ENCODE results near the gene GGT6. TPM values are rescaled to one million over a fixed set of nuclear protein-coding genes. Genes with fewer than 3 reads are reported as not detected.

GGT6 gene
- total RNA-seq, 2 experiments from 2014 or later: not detected

DNA sequence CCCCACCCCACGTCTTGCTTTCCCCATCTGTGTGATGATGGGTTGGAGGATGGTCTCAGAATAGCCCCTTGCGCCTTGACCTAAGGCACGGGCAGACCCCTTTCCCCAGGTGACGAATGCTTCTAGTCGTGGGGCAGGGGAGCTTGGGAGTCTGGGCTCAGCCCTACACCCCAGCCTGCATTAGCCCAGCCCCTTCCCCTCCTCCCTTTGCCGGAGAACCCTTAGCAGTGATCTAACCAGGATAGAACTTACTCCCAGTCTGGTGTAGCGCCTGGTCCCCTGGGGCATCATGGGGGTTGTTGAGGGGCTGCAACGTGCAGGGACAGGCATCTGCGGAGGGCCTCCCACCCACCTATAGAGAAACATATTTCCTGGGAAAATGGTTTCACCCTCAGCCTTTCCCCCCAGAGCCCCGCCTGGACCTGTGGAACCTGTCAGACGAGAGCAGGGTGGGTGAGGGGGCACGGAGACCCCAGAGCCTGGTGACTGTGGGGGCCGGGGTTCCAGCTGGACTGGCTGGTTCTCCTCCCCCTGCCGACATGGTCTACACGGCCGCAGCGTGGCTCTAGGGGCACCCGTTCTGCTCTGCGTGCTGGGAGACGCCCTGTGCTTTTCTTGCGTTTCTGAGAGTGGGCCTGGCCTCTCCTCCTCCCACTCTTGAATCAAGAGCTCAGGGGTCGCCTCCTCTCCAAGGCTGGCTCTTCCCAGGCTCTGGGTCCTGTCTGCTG, 28.7 kb upstream of the GGT6 start:
- CTCF ChIA-PET: interaction anchor here (1.2 to 3.0 kb wide), 2 partner anchors 22 kb away, joined by 3 to 14 read pairs; no protein-coding TSS in a partner anchor
- POLR2A ChIA-PET: no interaction called here
- intact Hi-C loops (cut with micrococcal nuclease): no loop called here

GRCh38 chr17:4588391-4588790, 28.0 kb upstream of the GGT6 start:
- ChIA-PET POLR2A (no interaction called here), CTCF (interaction anchor here (3.0 kb wide), 1 partner anchor 21 kb away, joined by 14 read pairs; no protein-coding TSS in a partner anchor)
- no peak for DNase-seq
- Mint-ChIP-seq H3K4me3 (no peak overlapping the region), H3K27ac (no peak overlapping the region), H3K9me3 (no peaks in the 10 kb centered on the region), H3K4me1 (ENCODE audit: low read depth) (peaks cover 6% of the 10 kb centered on the region), H3K27me3 (peaks cover 29% of the 10 kb centered on the region), H3K36me3 (no peaks in the 10 kb centered on the region)
- intact Hi-C loops (cut with micrococcal nuclease): no loop called here

More for the DNA sequence above, 28.7 kb upstream of the GGT6 start:
- no peak for DNase-seq
- no peak overlapping the region for H3K27ac Mint-ChIP-seq
- H3K4me3 Mint-ChIP-seq: no peak overlapping the region
- H3K4me1 Mint-ChIP-seq (ENCODE audit: low read depth): peaks cover 3% of the 10 kb centered on the region
- H3K36me3 Mint-ChIP-seq: no peaks in the 10 kb centered on the region
- H3K9me3 Mint-ChIP-seq: no peaks in the 10 kb centered on the region
- peaks cover 23% of the 10 kb centered on the region for H3K27me3 Mint-ChIP-seq

- intact Hi-C loops (cut with micrococcal nuclease): no loop called here
- Mint-ChIP-seq H3K9me3 (no peaks in the 10 kb centered on the region), H3K27me3 (peaks cover 33% of the 10 kb centered on the region), H3K27ac (no peak overlapping the region), H3K4me1 (ENCODE audit: low read depth) (peaks cover 6% of the 10 kb centered on the region), H3K4me3 (no peak overlapping the region), H3K36me3 (no peaks in the 10 kb centered on the region)
- POLR2A ChIA-PET: no interaction called here
- CTCF ChIA-PET: interaction anchor here (0.8 to 3.0 kb wide), 3 partner anchors 21 to 37 kb away, joined by 3 to 14 read pairs (median 3); no protein-coding TSS in a partner anchor
- no peak for DNase-seq
These were observed 27.4 kb upstream of the GGT6 start for GRCh38 chr17:4587803-4588202.

GRCh38 chr17:4587195-4587594, 26.8 kb upstream of the GGT6 start:
- ChIA-PET POLR2A (no interaction called here), CTCF (interaction anchor here (0.8 to 3.0 kb wide), 3 partner anchors 20 to 38 kb away, joined by 3 to 14 read pairs (median 3); no protein-coding TSS in a partner anchor)
- intact Hi-C loops (cut with micrococcal nuclease): no loop called here
- Mint-ChIP-seq H3K36me3 (no peaks in the 10 kb centered on the region), H3K27ac (no peak overlapping the region), H3K9me3 (no peaks in the 10 kb centered on the region), H3K4me1 (ENCODE audit: low read depth) (peaks cover 6% of the 10 kb centered on the region), H3K27me3 (peaks cover 36% of the 10 kb centered on the region), H3K4me3 (no peak overlapping the region)
- no peak for DNase-seq

- Mint-ChIP-seq H3K27ac (no peak overlapping the region), H3K36me3 (no peaks in the 10 kb centered on the region), H3K4me3 (no peak overlapping the region), H3K4me1 (ENCODE audit: low read depth) (peaks cover 6% of the 10 kb centered on the region), H3K9me3 (no peaks in the 10 kb centered on the region), H3K27me3 (peaks cover 38% of the 10 kb centered on the region)
- intact Hi-C loops (cut with micrococcal nuclease): no loop called here
- ChIA-PET CTCF (interaction anchor here (1.0 to 3.0 kb wide), 3 partner anchors 9 to 39 kb away, joined by 3 to 14 read pairs (median 3); no protein-coding TSS in a partner anchor), POLR2A (interaction anchor here (0.8 kb wide), 1 partner anchor 204 kb away, joined by 4 read pairs; no protein-coding TSS in a partner anchor)
- DNase-seq: no peak
These were observed 25.7 kb upstream of the GGT6 start for GRCh38 chr17:4586043-4586442.

GRCh38 chr17:4585638-4585994, 25.2 kb upstream of the GGT6 start:
- H3K27ac Mint-ChIP-seq: no peak overlapping the region
- POLR2A ChIA-PET: interaction anchor here (0.8 kb wide), 1 partner anchor 204 kb away, joined by 4 read pairs; no protein-coding TSS in a partner anchor
- no peaks in the 10 kb centered on the region for H3K9me3 Mint-ChIP-seq
- H3K4me1 Mint-ChIP-seq (ENCODE audit: low read depth): peaks cover 6% of the 10 kb centered on the region
- intact Hi-C loops (cut with micrococcal nuclease): no loop called here
- no peak overlapping the region for H3K4me3 Mint-ChIP-seq
- no peaks in the 10 kb centered on the region for H3K36me3 Mint-ChIP-seq
- H3K27me3 Mint-ChIP-seq: peaks cover 38% of the 10 kb centered on the region
- CTCF ChIA-PET: interaction anchor here (3.0 kb wide), 1 partner anchor 19 kb away, joined by 14 read pairs; no protein-coding TSS in a partner anchor
- DNase-seq: no peak

DNA sequence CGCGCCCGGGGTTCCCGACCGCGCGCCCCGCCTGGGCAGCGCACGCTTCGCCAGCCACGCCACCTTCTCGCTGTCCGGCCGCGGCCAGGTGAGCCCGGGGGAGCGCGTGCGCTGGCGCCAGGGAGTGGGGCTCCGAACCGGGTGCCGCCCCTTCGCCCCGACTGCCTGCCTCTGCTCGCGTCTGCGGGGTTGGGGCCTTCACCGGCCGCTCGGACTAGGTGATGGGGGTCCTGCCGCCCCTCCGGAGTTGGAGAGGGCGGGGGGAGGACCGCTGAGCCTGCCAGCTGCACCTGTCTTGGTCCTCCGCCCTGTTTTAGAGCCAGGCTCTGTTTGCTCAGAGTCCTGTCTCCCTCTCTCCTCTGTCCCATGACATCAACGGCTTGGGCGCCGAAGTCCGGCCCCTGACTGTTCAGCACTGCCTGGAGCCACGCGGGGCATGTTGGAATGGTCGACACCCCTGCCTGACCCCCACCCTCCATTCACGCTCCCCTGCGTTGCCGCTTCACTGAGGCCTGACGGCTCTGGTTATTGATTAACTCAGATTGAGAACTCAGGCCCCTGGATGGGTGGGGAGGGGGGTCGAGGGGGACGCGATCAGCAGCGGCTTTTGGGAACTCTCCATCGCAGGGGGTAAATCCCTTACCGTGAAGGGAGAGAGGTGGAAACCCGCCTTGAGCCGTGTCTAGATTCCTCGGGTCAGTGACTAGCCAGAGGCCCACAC, 24.7 kb upstream of the GGT6 start:
- Mint-ChIP-seq H3K27ac (no peak overlapping the region), H3K36me3 (no peaks in the 10 kb centered on the region), H3K9me3 (no peaks in the 10 kb centered on the region), H3K4me1 (ENCODE audit: low read depth) (peaks cover 6% of the 10 kb centered on the region), H3K27me3 (peaks cover 35% of the 10 kb centered on the region), H3K4me3 (no peak overlapping the region)
- ChIA-PET CTCF (interaction anchor here (0.6 kb wide), 1 partner anchor 13 kb away, joined by 3 read pairs; no protein-coding TSS in a partner anchor), POLR2A (no interaction called here)
- intact Hi-C loops (cut with micrococcal nuclease): no loop called here
- DNase-seq: no peak

DNA sequence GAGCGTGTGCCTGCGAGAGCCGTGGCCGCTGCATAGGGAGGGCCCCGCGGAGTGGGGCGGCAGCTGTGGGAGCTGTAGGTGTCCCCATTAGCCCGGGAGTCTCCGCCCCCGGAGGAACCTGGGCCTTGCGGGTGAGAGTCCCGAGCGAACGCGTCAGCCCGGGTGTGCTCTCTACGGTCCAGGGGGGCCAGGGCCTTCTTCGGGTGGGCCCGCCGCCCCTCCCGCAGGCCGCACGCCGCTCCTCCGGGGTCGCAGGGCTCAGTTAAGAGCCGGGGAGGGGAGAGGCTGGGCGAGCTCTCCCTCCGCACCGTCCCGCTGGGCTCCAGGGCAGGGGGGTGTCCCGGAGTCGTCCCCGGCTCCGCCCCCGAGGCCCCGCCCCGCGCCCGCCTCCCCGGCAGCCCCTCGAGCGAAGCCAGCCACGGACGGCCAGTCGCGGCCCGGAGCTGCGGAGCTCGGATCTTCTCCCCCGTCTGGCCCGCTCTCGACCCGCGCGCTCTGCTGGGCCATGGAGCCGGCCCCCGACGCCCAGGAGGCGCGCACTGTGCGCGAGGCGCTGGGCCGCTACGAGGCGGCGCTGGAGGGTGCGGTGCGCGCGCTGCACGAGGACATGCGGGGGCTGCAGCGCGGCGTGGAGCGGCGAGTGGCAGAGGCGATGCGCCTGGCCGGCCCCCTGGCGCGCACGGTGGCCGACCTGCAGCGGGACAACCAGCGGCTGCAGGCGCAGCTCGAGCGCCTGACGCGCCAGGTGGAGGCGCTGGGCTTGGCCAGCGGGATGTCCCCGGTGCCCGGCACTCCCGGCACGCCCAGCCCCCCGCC, 23.9 kb upstream of the GGT6 start, which contains the start of gene SMTNL2:
SMTNL2 (plus strand) TSS at position 429 of the 816 bp plus-strand sequence; CDS start at position 506, 77 bp downstream.
- DNase-seq: no peak
- H3K4me3 Mint-ChIP-seq: peak within 1 kb of the TSS; percentile 14

DNA sequence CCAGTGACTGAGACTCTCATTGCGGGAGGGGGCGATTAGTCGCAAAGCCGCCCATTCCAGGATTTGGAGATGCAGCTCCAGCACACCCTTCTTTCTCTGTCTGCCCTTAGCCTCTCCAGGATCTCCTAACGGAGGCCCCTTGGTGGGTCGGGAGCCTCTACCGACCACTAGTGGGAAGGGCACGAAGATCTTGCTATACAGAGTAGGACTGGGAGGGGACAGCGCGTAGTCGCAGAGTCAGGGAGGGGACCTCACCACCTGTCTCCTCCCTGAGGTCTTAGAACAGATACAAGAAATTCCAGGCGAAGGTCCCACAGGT, 23.4 kb upstream of the GGT6 start:
- Mint-ChIP-seq H3K27me3 (peaks cover 35% of the 10 kb centered on the region), H3K4me1 (ENCODE audit: low read depth) (peaks cover 6% of the 10 kb centered on the region), H3K4me3 (peak overlapping the region; percentile 14), H3K9me3 (no peaks in the 10 kb centered on the region), H3K36me3 (no peaks in the 10 kb centered on the region), H3K27ac (no peak overlapping the region)
- ChIA-PET POLR2A (no interaction called here), CTCF (interaction anchor here (0.7 to 1.5 kb wide), 4 partner anchors 10 to 17 kb away, joined by 3 to 5 read pairs (median 4); no protein-coding TSS in a partner anchor)
- intact Hi-C loops (cut with micrococcal nuclease): no loop called here
- DNase-seq: peak; percentile 21

More for the DNA sequence above, 23.9 kb upstream of the GGT6 start, which contains the start of gene SMTNL2:
- ChIA-PET POLR2A (no interaction called here), CTCF (interaction anchor here (0.6 to 1.5 kb wide), 4 partner anchors 10 to 18 kb away, joined by 3 to 5 read pairs (median 4); no protein-coding TSS in a partner anchor)
- peaks cover 6% of the 10 kb centered on the region for H3K4me1 Mint-ChIP-seq (ENCODE audit: low read depth)
- no peaks in the 10 kb centered on the region for H3K9me3 Mint-ChIP-seq
- intact Hi-C loops (cut with micrococcal nuclease): no loop called here
- no peaks in the 10 kb centered on the region for H3K36me3 Mint-ChIP-seq
- peaks cover 35% of the 10 kb centered on the region for H3K27me3 Mint-ChIP-seq
- no peak within 1 kb of the TSS for H3K27ac Mint-ChIP-seq

GRCh38 chr17:4583206-4583605, 22.8 kb upstream of the GGT6 start:
- Mint-ChIP-seq H3K27me3 (peaks cover 35% of the 10 kb centered on the region), H3K4me3 (no peak overlapping the region), H3K36me3 (no peaks in the 10 kb centered on the region), H3K27ac (no peak overlapping the region), H3K9me3 (no peaks in the 10 kb centered on the region), H3K4me1 (ENCODE audit: low read depth) (peaks cover 6% of the 10 kb centered on the region)
- intact Hi-C loops (cut with micrococcal nuclease): no loop called here
- ChIA-PET CTCF (interaction anchor here (0.7 to 1.5 kb wide), 3 partner anchors 9 to 16 kb away, joined by 3 to 5 read pairs (median 4); no protein-coding TSS in a partner anchor), POLR2A (no interaction called here)
- DNase-seq: no peak

DNA sequence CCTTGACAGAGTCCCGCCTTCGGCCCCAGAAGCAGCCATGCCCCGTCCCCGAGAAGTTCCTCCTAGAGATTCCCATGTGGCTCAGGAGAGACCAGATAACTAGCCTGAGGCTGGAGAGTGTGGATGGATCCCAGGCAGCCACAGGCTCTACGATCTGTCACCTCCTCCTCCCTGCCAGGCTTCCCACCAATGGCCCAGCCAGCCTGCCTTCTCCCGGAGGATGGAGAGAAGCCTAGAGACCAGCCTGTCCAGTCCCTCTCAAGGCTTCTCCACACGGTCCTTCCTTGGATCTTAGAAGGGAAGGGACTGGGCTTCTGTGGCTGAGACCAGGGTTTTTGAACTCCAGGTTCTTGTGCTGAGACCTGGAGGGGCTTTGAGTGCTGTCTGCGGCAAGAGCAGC, 22.3 kb upstream of the GGT6 start:
- intact Hi-C loops (cut with micrococcal nuclease): no loop called here
- Mint-ChIP-seq H3K27me3 (peaks cover 35% of the 10 kb centered on the region), H3K9me3 (no peaks in the 10 kb centered on the region), H3K36me3 (no peaks in the 10 kb centered on the region), H3K4me1 (ENCODE audit: low read depth) (peaks cover 6% of the 10 kb centered on the region), H3K27ac (no peak overlapping the region), H3K4me3 (no peak overlapping the region)
- no peak for DNase-seq
- CTCF ChIA-PET: interaction anchor here (0.9 to 1.4 kb wide), 2 partner anchors 16 to 17 kb away, joined by 4 read pairs; no protein-coding TSS in a partner anchor
- POLR2A ChIA-PET: no interaction called here

Measured in activated CD4-positive, alpha-beta memory T cell treated with anti-CD3 and anti-CD28 coated beads for 36 hours (primary cell).